ENCODE measurements around the gene PHF21B. TPM values are rescaled to one million over a fixed set of nuclear protein-coding genes. Genes with fewer than 3 reads are reported as not detected.

The PHF21B gene
- total and polyA plus RNA-seq, 2 experiments from 2014 or later: 20.6 to 149 TPM

GRCh38 chr22:45053571-45053970 is 43.8 kb upstream of the PHF21B start:
- H3K27ac Mint-ChIP-seq: peak overlapping the region; percentile 83
- Histone ChIP-seq H3F3A (replicated peaks; ENCODE audit: low read depth) (no peaks in the 10 kb centered on the region), H3K4me1 (ENCODE audit: insufficient read depth) (peaks cover 15% of the 10 kb centered on the region), H3K79me2 (replicated peaks; ENCODE audit: insufficient read depth) (no peaks in the 10 kb centered on the region), H2AFZ (no peak overlapping the region), H3K36me3 (ENCODE audit: insufficient read depth) (no peaks in the 10 kb centered on the region), H3K27me3 (ENCODE audit: insufficient read depth) (no peaks in the 10 kb centered on the region), H3K4me3 (no peak overlapping the region), H3K27ac (ENCODE audit: low read depth) (peak overlapping the region; percentile 26), H4K20me1 (replicated peaks; ENCODE audit: insufficient read depth) (no peaks in the 10 kb centered on the region), H3K9me2 (ENCODE audit: insufficient read depth) (peaks cover 14% of the 10 kb centered on the region; the same call in 1 of the 2 replicates), H3K4me2 (peak overlapping the region; percentile 50)
- peaks cover 5% of the 10 kb centered on the region; the same call in 2 of the 3 replicates for H3K36me3 Mint-ChIP-seq (ENCODE audit: low read depth)
- H3K4me1 Mint-ChIP-seq: peaks cover 19% of the 10 kb centered on the region
- no peak for DNase-seq (ENCODE audit: low spot score)
- H3K4me3 Mint-ChIP-seq: no peak overlapping the region
- ATAC-seq: no peak; the same call in 2 of the 3 replicates
- TF ChIP-seq REST (IDR thresholded peaks at IDR 0.05; ENCODE audit: unreplicated experiment): no peak
- TF ChIP-seq NANOG (IDR thresholded peaks at IDR 0.05; ENCODE audit: borderline replicate concordance): no peak
- TF ChIP-seq ZNF114 (CRISPR knock-in tag; IDR thresholded peaks at IDR 0.05): no peak
- no peak for TF ChIP-seq ETS1 (IDR thresholded peaks at IDR 0.05)
- no peak for TF ChIP-seq EZH2phosphoT487 (IDR thresholded peaks at IDR 0.05; ENCODE audit: unreplicated experiment)
- TF ChIP-seq, protein P1, sequence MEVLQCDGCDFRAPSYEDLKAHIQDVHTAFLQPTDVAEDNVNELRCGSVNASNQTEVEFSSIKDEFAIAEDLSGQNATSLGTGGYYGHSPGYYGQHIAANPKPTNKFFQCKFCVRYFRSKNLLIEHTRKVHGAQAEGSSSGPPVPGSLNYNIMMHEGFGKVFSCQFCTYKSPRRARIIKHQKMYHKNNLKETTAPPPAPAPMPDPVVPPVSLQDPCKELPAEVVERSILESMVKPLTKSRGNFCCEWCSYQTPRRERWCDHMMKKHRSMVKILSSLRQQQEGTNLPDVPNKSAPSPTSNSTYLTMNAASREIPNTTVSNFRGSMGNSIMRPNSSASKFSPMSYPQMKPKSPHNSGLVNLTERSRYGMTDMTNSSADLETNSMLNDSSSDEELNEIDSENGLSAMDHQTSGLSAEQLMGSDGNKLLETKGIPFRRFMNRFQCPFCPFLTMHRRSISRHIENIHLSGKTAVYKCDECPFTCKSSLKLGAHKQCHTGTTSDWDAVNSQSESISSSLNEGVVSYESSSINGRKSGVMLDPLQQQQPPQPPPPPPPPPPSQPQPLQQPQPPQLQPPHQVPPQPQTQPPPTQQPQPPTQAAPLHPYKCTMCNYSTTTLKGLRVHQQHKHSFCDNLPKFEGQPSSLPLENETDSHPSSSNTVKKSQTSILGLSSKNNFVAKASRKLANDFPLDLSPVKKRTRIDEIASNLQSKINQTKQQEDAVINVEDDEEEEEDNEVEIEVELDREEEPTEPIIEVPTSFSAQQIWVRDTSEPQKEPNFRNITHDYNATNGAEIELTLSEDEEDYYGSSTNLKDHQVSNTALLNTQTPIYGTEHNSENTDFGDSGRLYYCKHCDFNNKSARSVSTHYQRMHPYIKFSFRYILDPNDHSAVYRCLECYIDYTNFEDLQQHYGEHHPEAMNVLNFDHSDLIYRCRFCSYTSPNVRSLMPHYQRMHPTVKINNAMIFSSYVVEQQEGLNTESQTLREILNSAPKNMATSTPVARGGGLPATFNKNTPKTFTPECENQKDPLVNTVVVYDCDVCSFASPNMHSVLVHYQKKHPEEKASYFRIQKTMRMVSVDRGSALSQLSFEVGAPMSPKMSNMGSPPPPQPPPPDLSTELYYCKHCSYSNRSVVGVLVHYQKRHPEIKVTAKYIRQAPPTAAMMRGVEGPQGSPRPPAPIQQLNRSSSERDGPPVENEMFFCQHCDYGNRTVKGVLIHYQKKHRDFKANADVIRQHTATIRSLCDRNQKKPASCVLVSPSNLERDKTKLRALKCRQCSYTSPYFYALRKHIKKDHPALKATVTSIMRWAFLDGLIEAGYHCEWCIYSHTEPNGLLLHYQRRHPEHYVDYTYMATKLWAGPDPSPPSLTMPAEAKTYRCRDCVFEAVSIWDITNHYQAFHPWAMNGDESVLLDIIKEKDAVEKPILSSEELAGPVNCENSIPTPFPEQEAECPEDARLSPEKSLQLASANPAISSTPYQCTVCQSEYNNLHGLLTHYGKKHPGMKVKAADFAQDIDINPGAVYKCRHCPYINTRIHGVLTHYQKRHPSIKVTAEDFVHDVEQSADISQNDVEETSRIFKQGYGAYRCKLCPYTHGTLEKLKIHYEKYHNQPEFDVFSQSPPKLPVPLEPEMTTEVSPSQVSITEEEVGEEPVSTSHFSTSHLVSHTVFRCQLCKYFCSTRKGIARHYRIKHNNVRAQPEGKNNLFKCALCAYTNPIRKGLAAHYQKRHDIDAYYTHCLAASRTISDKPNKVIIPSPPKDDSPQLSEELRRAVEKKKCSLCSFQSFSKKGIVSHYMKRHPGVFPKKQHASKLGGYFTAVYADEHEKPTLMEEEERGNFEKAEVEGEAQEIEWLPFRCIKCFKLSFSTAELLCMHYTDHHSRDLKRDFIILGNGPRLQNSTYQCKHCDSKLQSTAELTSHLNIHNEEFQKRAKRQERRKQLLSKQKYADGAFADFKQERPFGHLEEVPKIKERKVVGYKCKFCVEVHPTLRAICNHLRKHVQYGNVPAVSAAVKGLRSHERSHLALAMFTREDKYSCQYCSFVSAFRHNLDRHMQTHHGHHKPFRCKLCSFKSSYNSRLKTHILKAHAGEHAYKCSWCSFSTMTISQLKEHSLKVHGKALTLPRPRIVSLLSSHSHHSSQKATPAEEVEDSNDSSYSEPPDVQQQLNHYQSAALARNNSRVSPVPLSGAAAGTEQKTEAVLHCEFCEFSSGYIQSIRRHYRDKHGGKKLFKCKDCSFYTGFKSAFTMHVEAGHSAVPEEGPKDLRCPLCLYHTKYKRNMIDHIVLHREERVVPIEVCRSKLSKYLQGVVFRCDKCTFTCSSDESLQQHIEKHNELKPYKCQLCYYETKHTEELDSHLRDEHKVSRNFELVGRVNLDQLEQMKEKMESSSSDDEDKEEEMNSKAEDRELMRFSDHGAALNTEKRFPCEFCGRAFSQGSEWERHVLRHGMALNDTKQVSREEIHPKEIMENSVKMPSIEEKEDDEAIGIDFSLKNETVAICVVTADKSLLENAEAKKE (CRISPR knock-in tag; IDR thresholded peaks at IDR 0.05): no peak
- no peak for TF ChIP-seq STAT1 (IDR thresholded peaks at IDR 0.05; ENCODE audit: unreplicated experiment)
- no peak for TF ChIP-seq CREB1 (CRISPR knock-in tag; IDR thresholded peaks at IDR 0.05; ENCODE audit: low read depth)
- no peak for TF ChIP-seq POLR2AphosphoS5 (IDR thresholded peaks at IDR 0.05; ENCODE audit: low read depth)
- peaks cover 10% of the 10 kb centered on the region; the same call in 1 of the 3 replicates for H3K9me3 Mint-ChIP-seq
- H3K27me3 Mint-ChIP-seq (ENCODE audit: insufficient read depth, low read depth, poor library complexity): peaks cover 24% of the 10 kb centered on the region
